GM08714 (cell line): ENCODE measurements around the gene OVCA2.

Source experiments
- H3K4me3 ChIP-seq: fragments of 200-500 bp; sonication (Bioruptor generic); 2 replicates; pipeline ENCODE4 v1.5.1; 2014; ENCODE audit warnings: mild to moderate bottlenecking, low read length, inconsistent platforms
- ZNF274 ChIP-seq: IDR thresholded peaks from 2 replicates; pipeline ENCODE4 v1.6.1; 2012; ENCODE audit warnings: mild to moderate bottlenecking, low read depth, low read length

Gene OVCA2

DNA sequence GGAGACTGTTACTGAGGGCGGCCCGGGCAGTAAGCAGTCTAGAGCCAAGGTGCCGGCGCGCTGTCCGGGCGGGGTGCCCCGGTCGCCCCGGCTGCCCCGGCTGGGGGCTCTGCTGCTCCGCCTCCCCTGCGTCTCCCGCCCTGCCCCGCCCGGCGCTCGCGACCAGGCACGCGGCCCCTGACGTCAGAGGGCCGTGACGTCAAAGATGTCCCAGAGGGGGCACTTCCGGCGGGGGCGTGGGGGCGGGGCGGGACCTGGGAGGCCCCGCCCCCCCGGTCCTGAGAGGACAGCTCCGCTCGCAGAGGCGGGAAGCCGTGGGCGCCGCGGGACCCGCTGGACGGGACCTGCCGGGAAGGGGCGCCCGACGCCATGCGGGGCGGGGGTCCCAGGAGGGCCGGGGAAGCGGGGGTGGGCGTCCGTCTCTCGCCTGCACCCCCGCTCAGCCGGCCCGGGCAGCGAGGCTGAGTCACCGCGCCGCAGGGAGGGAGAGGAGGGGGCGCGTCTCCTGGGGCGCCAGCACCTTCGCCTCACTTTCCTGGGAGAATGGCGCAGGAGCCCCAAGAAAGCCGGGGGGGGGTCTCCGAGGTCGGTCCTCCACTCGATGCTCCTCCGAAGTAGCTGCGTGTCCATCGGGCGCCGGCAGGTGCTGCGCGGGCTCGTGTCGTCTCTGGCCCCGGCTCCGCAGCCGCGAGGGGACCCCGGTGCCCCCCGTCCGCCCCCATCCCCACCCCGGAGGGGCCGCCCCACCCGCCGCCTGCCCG, 8.7 kb downstream of the OVCA2 start:
- no peak for TF ChIP-seq ZNF274
- H3K4me3 ChIP-seq = peak overlapping the region; percentile 59; the same call in 1 of the 2 replicates

DNA sequence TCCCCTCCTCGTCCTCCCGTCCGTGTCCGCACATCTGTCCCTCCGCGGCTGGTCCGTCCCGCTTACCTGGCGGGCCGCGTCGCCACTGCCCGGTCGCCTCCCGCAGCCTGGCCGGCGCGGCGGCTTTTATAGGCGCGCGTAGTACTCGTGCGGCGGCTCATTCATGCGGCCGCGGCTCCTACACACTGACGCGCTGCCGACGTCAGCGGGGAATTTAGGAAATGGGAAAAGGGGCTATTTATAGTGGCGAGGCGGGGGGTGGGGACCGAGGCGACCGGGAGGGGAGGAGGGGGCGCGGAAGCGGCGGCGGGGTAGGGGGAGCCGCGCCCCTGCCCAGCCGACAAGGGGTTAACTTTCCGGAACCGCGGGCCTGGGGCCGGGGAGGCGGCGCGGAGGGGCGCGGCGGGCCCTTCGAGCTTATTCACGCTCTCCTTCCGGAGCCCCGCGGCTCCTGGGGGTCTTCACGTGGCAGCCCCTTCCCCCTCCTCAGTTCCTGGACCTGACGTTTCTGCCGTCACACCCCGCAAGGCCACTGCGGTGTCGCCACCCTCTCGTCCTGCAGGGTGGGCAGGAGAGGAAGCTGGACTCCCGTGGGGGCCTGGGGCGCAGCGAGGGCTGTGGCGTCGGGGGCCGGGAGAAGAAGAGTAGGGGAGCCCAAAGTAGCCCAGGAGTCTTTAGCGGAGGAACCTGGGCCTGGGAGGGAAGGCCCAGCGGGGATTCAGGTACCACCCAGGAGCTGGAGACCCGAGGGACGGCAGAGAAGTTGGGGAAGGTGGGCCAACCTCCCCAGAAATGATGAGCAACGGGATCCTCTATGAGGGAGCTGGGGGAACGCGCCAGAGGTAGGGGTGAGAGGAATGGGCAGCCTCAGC, 9.5 kb downstream of the OVCA2 start:
- no peak for TF ChIP-seq ZNF274
- H3K4me3 ChIP-seq = no peak overlapping the region

DNA sequence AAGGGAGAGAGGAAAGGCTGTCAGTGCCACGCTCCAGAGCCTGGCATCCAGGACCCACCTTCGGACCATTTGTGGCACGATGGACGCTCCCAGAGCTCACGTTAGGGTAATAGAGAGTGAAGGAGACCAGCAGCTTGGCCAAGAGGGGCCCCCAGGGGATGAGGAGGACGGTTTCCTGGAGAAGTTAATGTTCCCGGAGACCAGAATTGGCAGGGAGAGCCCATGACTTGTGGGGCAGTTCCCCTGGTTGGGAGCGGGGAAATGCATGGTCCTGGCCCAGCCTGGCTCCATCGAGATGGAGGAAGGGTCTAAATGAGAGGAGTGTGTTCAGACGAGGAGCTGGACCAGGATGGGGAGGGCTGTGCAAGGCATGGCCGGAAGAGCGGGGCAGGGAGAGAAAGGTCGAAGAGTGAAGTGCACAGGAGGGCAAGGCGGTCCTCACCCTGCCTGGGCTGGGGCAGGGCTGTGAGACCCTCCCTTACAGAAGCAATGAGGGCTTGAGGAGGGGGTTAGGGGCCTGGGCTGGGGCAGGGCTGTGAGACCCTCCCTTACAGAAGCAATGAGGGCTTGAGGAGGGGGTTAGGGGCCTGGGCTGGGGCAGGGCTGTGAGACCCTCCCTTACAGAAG, 10.2 kb downstream of the OVCA2 start:
- no peak for TF ChIP-seq ZNF274
- no peak overlapping the region for H3K4me3 ChIP-seq

DNA sequence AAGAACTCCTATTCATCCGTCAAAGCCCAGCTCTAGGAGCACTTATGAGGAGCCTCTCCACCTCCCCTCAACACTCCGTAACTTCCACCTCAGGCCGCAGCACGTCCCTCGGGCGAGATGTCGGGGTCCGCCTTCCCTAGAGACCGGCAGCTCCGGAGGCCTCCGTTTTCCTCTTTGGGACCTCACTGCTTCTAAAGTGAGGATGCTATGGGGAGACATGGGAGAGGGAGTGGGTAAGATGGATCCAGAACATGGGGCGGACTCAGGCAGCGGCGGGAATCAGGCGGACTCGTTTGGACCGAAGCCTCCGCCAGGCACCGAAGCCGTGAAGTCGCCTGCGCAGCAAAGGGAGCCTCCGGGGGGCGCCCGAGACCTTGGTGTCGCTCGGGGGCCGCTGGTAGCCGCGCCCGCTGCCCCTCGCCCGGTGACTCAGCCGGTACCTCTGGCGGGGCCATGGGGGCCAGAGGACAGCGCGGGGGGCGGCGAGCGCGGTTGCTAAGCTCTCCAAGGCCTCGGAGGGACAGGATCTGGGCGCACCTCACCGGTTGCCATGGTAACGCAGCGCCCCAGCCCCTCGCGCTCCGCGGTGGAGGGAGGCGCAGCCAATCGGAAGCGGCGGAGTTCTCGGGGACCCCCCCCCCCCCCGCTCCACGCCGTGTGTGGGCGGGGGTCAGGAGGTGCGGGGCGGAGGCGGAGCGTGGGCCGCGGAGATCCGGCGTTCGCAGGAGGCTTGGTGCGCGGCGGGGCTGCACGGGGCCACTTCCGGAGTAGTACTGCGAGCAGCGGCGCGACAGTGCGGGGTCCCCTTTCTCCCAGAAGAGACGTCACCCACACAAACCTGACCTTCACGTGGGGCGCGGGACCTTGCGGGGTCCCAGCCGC, 11.8 kb downstream of the OVCA2 start:
- no peak for TF ChIP-seq ZNF274
- peak overlapping the region; percentile 54; the same call in 1 of the 2 replicates for H3K4me3 ChIP-seq

DNA sequence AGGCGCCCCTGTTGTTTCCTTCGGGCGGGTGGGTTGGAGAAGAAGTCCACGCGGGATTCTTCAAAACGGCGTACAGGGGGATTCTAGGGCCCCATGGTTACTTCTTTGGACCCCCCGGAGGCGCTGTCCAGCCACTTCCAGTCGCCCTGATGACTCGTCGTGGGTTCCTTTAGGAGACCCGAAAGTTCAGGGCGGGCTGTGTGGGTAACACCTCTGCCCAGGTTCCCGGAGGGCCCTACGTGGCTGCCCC, 12.4 kb downstream of the OVCA2 start:
- H3K4me3 ChIP-seq = peak overlapping the region; percentile 54; the same call in 1 of the 2 replicates
- TF ChIP-seq ZNF274 = no peak

DNA sequence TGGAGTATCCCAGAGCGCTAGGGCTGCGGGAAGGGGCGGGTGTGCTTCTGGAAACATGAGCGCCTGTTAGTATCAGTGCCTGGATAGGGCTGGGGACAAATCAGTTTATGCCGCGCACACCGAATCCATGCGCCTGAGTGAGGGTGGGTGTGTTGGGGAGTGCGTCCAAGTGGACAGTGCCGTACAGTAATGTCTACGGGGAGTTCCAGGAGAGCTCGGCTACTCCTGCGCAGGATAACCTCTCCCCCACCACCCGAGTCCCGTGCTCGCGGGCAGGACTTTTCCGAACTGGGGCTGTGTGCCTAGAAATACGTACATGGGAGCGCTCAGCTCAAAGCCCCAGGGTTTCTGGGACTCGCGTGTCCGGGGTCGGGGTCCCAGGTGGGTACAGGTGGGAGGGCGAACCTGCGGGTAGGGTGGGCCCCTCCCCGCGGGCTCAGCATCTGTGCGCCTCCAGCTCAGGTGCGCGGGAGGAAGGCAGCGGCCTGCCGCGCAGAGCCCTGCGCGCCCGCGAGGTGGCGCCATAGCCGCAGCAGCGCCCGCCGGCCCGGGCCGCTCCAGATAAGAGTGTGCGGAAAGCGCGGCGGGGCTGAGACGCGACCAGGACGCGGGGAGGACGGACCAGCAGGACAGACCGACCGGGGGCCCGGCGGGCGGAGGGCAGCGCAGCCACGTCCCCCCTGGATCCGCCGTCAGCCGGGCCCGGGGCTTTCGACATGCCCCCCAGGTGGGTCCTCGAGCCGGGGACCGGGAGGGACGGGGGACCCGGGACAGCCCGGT, 12.9 kb downstream of the OVCA2 start, which contains the start of gene HIC1:
Gene HIC1, plus strand, starts transcription at position 592 of the 780 bp plus-strand sequence. CDS start 1,588 bp downstream, outside the sequence.
- peak within 1 kb of the TSS; percentile 81 for H3K4me3 ChIP-seq
- no peak for TF ChIP-seq ZNF274

DNA sequence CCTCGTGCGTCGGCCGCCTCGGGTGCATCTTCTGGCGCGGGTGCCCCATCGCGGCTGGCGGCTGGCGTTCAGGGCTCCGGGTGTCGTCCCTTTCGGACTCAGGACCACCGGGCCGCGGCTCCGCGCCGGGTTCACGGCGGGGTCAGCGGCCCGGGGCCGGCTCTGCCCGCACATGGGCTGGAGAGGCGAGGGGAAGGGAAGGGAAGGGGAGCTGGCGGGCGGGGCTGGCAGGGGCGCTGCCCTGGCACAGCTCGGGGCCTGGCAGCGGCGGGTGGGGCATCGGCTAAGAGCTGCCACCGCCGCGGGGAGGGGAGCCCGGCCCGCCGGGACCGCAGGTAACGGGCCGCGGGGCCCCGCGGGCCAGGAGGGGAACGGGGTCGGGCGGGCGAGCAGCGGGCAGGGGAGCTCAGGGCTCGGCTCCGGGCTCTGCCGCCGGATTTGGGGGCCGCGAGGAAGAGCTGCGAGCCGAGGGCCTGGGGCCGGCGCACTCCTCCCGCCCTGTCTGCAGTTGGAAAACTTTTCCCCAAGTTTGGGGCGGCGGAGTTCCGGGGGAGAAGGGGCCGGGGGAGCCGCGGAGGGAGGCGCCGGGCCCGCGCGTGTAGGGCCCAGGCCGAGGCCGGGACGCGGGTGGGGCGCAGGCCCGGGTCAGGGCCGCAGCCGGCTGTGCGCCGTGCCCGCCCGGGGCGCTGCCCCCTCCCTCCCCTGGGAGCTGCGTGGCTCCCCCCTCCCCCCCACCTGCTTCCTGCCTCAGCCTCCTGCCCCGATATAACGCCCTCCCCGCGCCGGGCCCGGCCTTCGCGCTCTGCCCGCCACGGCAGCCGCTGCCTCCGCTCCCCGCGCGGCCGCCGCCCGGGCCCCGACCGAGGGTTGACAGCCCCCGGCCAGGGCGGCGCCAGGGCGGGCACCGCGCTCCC, 13.7 kb downstream of the OVCA2 start:
- peak overlapping the region; percentile 81 for H3K4me3 ChIP-seq
- no peak for TF ChIP-seq ZNF274

DNA sequence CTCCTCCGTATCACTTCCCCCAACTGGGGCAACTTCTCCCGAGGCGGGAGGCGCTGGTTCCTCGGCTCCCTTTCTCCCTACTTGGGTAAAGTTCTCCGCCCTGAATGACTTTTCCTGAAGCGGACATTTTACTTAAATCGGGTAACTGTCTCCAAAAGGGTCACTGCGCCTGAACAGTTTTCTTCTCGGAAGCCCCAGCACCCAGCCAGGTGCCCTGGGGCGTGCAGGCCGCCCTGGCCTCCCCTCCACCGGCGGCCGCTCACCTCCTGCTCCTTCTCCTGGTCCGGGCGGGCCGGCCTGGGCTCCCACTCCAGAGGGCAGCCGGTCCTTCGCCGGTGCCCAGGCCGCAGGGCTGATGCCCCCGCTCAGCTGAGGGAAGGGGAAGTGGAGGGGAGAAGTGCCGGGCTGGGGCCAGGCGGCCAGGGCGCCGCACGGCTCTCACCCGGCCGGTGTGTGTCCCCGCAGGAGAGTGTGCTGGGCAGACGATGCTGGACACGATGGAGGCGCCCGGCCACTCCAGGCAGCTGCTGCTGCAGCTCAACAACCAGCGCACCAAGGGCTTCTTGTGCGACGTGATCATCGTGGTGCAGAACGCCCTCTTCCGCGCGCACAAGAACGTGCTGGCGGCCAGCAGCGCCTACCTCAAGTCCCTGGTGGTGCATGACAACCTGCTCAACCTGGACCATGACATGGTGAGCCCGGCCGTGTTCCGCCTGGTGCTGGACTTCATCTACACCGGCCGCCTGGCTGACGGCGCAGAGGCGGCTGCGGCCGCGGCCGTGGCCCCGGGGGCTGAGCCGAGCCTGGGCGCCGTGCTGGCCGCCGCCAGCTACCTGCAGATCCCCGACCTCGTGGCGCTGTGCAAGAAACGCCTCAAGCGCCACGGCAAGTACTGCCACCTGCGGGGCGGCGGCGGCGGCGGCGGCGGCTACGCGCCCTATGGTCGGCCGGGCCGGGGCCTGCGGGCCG, 14.7 kb downstream of the OVCA2 start:
- no peak for TF ChIP-seq ZNF274
- peak overlapping the region; percentile 80 for H3K4me3 ChIP-seq

DNA sequence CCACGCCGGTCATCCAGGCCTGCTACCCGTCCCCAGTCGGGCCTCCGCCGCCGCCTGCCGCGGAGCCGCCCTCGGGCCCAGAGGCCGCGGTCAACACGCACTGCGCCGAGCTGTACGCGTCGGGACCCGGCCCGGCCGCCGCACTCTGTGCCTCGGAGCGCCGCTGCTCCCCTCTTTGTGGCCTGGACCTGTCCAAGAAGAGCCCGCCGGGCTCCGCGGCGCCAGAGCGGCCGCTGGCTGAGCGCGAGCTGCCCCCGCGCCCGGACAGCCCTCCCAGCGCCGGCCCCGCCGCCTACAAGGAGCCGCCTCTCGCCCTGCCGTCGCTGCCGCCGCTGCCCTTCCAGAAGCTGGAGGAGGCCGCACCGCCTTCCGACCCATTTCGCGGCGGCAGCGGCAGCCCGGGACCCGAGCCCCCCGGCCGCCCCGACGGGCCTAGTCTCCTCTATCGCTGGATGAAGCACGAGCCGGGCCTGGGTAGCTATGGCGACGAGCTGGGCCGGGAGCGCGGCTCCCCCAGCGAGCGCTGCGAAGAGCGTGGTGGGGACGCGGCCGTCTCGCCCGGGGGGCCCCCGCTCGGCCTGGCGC, 15.4 kb downstream of the OVCA2 start:
- peak overlapping the region; percentile 80; the same call in 1 of the 2 replicates for H3K4me3 ChIP-seq

DNA sequence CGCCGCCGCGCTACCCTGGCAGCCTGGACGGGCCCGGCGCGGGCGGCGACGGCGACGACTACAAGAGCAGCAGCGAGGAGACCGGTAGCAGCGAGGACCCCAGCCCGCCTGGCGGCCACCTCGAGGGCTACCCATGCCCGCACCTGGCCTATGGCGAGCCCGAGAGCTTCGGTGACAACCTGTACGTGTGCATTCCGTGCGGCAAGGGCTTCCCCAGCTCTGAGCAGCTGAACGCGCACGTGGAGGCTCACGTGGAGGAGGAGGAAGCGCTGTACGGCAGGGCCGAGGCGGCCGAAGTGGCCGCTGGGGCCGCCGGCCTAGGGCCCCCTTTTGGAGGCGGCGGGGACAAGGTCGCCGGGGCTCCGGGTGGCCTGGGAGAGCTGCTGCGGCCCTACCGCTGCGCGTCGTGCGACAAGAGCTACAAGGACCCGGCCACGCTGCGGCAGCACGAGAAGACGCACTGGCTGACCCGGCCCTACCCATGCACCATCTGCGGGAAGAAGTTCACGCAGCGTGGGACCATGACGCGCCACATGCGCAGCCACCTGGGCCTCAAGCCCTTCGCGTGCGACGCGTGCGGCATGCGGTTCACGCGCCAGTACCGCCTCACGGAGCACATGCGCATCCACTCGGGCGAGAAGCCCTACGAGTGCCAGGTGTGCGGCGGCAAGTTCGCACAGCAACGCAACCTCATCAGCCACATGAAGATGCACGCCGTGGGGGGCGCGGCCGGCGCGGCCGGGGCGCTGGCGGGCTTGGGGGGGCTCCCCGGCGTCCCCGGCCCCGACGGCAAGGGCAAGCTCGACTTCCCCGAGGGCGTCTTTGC, 16.2 kb downstream of the OVCA2 start:
- no peak for TF ChIP-seq ZNF274
- peak overlapping the region; percentile 80; the same call in 1 of the 2 replicates for H3K4me3 ChIP-seq

More for the DNA sequence above, 15.4 kb downstream of the OVCA2 start:
- no peak for TF ChIP-seq ZNF274
